ENCODE measurements around the gene BARHL1. TPM values are rescaled to one million over a fixed set of nuclear protein-coding genes. Genes with fewer than 3 reads are reported as not detected.

The BARHL1 gene
- polyA plus RNA-seq (2011; rRNA removed) (not detected in 2 replicates), polyA plus RNA-seq (2017; fragmentation: RNase III; extraction: RNeasy Plus Mini Kit Qiagen cat#74134 plus additional on column Dnase treatment) (not detected in 3 replicates), polyA minus RNA-seq (2011; rRNA and poly(A)+ RNA removed) (not detected in 2 replicates)
- polyA plus RNA-seq (2012; cell fraction: cytosol; rRNA removed): not detected in 2 replicates
- polyA plus RNA-seq (2012; cell fraction: nucleus; rRNA removed): not detected in 2 replicates

DNA sequence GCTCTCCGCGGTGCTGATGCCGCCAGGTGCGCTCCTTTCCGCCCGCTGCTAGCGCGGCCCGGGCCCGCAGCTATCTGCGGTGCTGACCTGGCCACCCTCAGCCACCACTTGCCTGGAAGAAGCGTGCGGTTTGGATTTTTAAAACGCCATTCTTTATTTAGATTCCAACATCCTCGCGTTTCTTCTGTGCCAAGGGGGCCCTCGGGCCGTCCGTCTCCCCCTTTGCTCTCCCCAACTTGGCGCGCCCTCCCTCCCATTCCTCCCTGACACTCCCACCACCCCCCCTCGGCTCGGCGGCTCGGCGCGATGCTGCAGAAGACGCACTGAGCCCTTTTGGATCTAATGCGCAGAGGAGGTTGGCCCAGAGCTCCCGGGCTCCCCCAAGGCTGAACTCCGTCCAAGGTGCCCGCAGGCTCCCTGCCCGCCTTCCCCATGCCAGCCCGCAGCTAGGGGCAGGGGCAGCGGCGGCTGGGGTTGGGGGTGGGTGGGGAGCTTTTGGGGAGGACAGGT lies at the start of gene BARHL1:
BARHL1 (plus strand) TSS at position 331 of the 510 bp plus-strand sequence. CDS start 192 bp downstream, outside the sequence.
- POLR2A ChIA-PET: no interaction called here
- ATAC-seq: no peak
- no peak for DNase-seq (ENCODE audit: low read depth in 1 of 2, low spot score in 1 of 2)
- Histone ChIP-seq H3K27ac (no peak within 1 kb of the TSS), H3K4me1 (peaks cover 12% of the 10 kb centered on the region; the same call in 2 of the 3 replicates), H3K4me2 (peak within 1 kb of the TSS; percentile 81), H3K4me3 (peak within 1 kb of the TSS; percentile 36), H3K9me3 (no peaks in the 10 kb centered on the region)
- TF ChIP-seq RNF2 (IDR thresholded peaks at IDR 0.05; ENCODE audit: borderline replicate concordance, low read depth) (no peak), EHMT2 (IDR thresholded peaks at IDR 0.05; ENCODE audit: low read depth) (0 out of 2 replicates have a peak, but pooled peaks have one; percentile 27)
- TF ChIP-seq, protein P1, sequence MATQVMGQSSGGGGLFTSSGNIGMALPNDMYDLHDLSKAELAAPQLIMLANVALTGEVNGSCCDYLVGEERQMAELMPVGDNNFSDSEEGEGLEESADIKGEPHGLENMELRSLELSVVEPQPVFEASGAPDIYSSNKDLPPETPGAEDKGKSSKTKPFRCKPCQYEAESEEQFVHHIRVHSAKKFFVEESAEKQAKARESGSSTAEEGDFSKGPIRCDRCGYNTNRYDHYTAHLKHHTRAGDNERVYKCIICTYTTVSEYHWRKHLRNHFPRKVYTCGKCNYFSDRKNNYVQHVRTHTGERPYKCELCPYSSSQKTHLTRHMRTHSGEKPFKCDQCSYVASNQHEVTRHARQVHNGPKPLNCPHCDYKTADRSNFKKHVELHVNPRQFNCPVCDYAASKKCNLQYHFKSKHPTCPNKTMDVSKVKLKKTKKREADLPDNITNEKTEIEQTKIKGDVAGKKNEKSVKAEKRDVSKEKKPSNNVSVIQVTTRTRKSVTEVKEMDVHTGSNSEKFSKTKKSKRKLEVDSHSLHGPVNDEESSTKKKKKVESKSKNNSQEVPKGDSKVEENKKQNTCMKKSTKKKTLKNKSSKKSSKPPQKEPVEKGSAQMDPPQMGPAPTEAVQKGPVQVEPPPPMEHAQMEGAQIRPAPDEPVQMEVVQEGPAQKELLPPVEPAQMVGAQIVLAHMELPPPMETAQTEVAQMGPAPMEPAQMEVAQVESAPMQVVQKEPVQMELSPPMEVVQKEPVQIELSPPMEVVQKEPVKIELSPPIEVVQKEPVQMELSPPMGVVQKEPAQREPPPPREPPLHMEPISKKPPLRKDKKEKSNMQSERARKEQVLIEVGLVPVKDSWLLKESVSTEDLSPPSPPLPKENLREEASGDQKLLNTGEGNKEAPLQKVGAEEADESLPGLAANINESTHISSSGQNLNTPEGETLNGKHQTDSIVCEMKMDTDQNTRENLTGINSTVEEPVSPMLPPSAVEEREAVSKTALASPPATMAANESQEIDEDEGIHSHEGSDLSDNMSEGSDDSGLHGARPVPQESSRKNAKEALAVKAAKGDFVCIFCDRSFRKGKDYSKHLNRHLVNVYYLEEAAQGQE (IDR thresholded peaks at IDR 0.05): peak; percentile 29; the same call in 1 of the 2 replicates
- WGBS (ENCODE audit: missing lambda C conversion rate): 28% methylated on average over 21 of the region's 36 CpGs
- CTCF ChIA-PET: interaction anchor here (0.6 to 1.4 kb wide), 6 partner anchors 8 to 332 kb away, joined by 3 to 7 read pairs (median 4); no protein-coding TSS in a partner anchor
- no peak for FAIRE-seq

DNA sequence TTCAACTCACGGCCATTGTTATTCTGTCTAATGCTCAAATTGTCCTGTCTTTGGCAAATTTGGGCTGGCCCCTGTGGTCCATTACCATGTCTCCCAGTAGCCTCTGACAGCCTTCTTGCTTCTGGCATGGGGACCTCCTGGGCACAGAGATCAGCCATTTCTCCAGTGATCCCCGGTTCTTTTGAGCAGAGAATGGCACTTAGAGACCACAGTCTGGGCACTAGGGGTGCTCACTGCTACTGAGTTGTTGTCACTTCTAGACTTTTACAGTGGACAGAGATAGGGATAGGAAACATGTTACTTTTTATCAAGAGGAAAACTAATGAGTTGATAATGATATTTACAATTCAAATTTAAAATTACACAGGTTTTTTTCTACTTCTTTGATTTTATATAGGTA lies 47.6 kb upstream of the BARHL1 start:
- H3K4me1 ChIP-seq: no peaks in the 10 kb centered on the region
- 42% methylated on average over 2 of the region's 2 CpGs for WGBS (ENCODE audit: missing lambda C conversion rate)
- POLR2A ChIA-PET: no interaction called here
- peaks cover 18% of the 10 kb centered on the region for H3K9me3 ChIP-seq
- ATAC-seq (no peak), DNase-seq (ENCODE audit: low read depth in 1 of 2, low spot score in 1 of 2) (no peak), FAIRE-seq (no peak)
- no peak overlapping the region for H3K4me2 ChIP-seq
- no peak overlapping the region for H3K4me3 ChIP-seq
- TF ChIP-seq, protein P2, sequence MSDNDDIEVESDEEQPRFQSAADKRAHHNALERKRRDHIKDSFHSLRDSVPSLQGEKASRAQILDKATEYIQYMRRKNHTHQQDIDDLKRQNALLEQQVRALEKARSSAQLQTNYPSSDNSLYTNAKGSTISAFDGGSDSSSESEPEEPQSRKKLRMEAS (IDR thresholded peaks at IDR 0.05): no peak
- CTCF ChIA-PET: no interaction called here
- no peak overlapping the region for H3K27ac ChIP-seq

DNA sequence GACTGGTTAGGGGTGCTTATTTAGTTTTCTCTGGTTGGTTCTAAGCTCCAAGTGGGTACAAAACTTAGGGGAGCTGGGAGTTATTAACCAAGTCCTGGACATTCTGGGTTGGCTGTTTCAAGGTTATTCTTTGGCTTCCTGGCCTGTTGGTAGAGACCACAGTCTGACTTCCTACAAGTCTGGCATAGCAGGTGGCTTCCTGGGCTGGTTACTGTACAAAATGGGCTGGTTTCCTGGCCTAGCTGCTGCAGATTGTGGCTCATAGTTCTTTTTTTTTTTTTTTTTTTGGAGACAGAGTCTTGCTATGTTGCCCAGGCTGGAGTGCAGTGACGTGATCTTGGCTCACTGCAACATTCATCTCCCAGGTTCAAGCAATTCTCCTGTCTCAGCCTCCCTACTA lies 46.3 kb upstream of the BARHL1 start:
- ATAC-seq: no peak
- CTCF ChIA-PET: interaction anchor here (0.9 to 1.8 kb wide), 4 partner anchors 18 to 39 kb away, joined by 3 to 7 read pairs (median 4); no protein-coding TSS in a partner anchor
- POLR2A ChIA-PET: no interaction called here

DNA sequence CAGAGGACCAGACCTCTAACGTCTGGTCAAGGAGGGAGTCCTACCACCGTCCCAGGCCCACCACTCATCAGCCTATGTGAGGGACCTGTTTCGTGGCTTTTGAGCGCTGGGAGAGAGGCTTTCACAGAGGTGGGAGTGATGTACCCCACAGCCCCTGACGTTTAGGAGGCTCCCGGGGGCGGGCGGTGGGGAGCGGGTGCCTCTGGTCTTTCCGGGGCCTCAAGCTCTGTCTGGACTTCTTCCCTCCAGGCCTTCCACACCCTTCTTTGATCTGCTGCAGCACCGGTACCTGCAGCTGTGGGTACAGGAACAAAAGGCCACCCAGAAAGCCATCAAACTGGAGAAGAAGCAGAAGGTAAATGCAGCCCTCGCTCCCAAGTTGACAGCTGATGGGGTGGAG lies 45.1 kb upstream of the BARHL1 start:
- 64% methylated on average over 11 of the region's 12 CpGs for WGBS (ENCODE audit: missing lambda C conversion rate)
- no peak for DNase-seq (ENCODE audit: low read depth in 1 of 2, low spot score in 1 of 2)
- ATAC-seq: no peak
- no peak overlapping the region for H3K4me3 ChIP-seq
- H3K9me3 ChIP-seq: peaks cover 18% of the 10 kb centered on the region
- no peak overlapping the region for H3K4me2 ChIP-seq
- H3K4me1 ChIP-seq: no peaks in the 10 kb centered on the region
- ChIA-PET CTCF (interaction anchor here (0.5 to 1.8 kb wide), 2 partner anchors 38 to 214 kb away, joined by 4 to 5 read pairs; no protein-coding TSS in a partner anchor), POLR2A (no interaction called here)
- no peak for FAIRE-seq
- H3K27ac ChIP-seq: no peak overlapping the region
- TF ChIP-seq PHF8 (IDR thresholded peaks at IDR 0.05; ENCODE audit: borderline replicate concordance, low read depth): no peak
- no peak for TF ChIP-seq GATA3 (IDR thresholded peaks at IDR 0.05; ENCODE audit: borderline replicate concordance)
- no peak for TF ChIP-seq FOSL2 (IDR thresholded peaks at IDR 0.05)
- no peak for TF ChIP-seq FOSL2 (CRISPR knock-in tag; IDR thresholded peaks at IDR 0.05)
- TF ChIP-seq CBX8 (IDR thresholded peaks at IDR 0.05): no peak
- TF ChIP-seq RCOR1 (IDR thresholded peaks at IDR 0.05; ENCODE audit: low read depth, low read length): no peak
- TF ChIP-seq, protein P2 (IDR thresholded peaks at IDR 0.05): no peak
- TF ChIP-seq, protein P3, sequence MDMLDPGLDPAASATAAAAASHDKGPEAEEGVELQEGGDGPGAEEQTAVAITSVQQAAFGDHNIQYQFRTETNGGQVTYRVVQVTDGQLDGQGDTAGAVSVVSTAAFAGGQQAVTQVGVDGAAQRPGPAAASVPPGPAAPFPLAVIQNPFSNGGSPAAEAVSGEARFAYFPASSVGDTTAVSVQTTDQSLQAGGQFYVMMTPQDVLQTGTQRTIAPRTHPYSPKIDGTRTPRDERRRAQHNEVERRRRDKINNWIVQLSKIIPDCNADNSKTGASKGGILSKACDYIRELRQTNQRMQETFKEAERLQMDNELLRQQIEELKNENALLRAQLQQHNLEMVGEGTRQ (IDR thresholded peaks at IDR 0.05): no peak
- TF ChIP-seq CBX2 (IDR thresholded peaks at IDR 0.05; ENCODE audit: borderline replicate concordance, low read depth): no peak
- TF ChIP-seq RFX5 (IDR thresholded peaks at IDR 0.05): no peak
- TF ChIP-seq POLR2A (IDR thresholded peaks at IDR 0.05; ENCODE audit: low read length): no peak
- no peak for TF ChIP-seq JUN (IDR thresholded peaks at IDR 0.05)
- TF ChIP-seq, protein P4, sequence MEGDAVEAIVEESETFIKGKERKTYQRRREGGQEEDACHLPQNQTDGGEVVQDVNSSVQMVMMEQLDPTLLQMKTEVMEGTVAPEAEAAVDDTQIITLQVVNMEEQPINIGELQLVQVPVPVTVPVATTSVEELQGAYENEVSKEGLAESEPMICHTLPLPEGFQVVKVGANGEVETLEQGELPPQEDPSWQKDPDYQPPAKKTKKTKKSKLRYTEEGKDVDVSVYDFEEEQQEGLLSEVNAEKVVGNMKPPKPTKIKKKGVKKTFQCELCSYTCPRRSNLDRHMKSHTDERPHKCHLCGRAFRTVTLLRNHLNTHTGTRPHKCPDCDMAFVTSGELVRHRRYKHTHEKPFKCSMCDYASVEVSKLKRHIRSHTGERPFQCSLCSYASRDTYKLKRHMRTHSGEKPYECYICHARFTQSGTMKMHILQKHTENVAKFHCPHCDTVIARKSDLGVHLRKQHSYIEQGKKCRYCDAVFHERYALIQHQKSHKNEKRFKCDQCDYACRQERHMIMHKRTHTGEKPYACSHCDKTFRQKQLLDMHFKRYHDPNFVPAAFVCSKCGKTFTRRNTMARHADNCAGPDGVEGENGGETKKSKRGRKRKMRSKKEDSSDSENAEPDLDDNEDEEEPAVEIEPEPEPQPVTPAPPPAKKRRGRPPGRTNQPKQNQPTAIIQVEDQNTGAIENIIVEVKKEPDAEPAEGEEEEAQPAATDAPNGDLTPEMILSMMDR (IDR thresholded peaks at IDR 0.05): no peak

More for the DNA sequence above, 46.3 kb upstream of the BARHL1 start:
- FAIRE-seq (no peak), DNase-seq (ENCODE audit: low read depth in 1 of 2, low spot score in 1 of 2) (no peak)
- peaks cover 18% of the 10 kb centered on the region for H3K9me3 ChIP-seq
- TF ChIP-seq EP300 (IDR thresholded peaks at IDR 0.05): no peak
- no peak for TF ChIP-seq CBX8 (IDR thresholded peaks at IDR 0.05)
- TF ChIP-seq EHMT2 (IDR thresholded peaks at IDR 0.05; ENCODE audit: low read depth): no peak
- TF ChIP-seq, protein P5, sequence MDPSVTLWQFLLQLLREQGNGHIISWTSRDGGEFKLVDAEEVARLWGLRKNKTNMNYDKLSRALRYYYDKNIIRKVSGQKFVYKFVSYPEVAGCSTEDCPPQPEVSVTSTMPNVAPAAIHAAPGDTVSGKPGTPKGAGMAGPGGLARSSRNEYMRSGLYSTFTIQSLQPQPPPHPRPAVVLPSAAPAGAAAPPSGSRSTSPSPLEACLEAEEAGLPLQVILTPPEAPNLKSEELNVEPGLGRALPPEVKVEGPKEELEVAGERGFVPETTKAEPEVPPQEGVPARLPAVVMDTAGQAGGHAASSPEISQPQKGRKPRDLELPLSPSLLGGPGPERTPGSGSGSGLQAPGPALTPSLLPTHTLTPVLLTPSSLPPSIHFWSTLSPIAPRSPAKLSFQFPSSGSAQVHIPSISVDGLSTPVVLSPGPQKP (IDR thresholded peaks at IDR 0.05; ENCODE audit: low read depth, low read length): no peak
- TF ChIP-seq RFX5 (IDR thresholded peaks at IDR 0.05): no peak
- TF ChIP-seq GATA3 (IDR thresholded peaks at IDR 0.05; ENCODE audit: borderline replicate concordance): no peak
- TF ChIP-seq ZSCAN20 (CRISPR knock-in tag; IDR thresholded peaks at IDR 0.05): no peak
- no peak for TF ChIP-seq ZNF302 (CRISPR knock-in tag; IDR thresholded peaks at IDR 0.05)
- no peak for TF ChIP-seq RARB (CRISPR knock-in tag; IDR thresholded peaks at IDR 0.05)
- TF ChIP-seq HOXA7 (CRISPR knock-in tag; IDR thresholded peaks at IDR 0.05): no peak
- no peak for TF ChIP-seq CHD2 (IDR thresholded peaks at IDR 0.05; ENCODE audit: low read length, partially characterized antibody)
- TF ChIP-seq FOSB (CRISPR knock-in tag; IDR thresholded peaks at IDR 0.05): no peak
- no peak overlapping the region for H3K4me2 ChIP-seq
- H3K4me1 ChIP-seq: no peaks in the 10 kb centered on the region
- 40% methylated on average over 1 of the region's 1 CpG for WGBS (ENCODE audit: missing lambda C conversion rate)
- no peak overlapping the region for H3K27ac ChIP-seq
- no peak overlapping the region for H3K4me3 ChIP-seq
